ENCODE data around the gene LELP1. TPM values are rescaled to one million over a fixed set of nuclear protein-coding genes. Genes with fewer than 3 reads are reported as not detected.
A peak's percentile ranks its signal among the peaks of the same experiment; 100 is the strongest.

The LELP1 gene
- total RNA-seq, 1 experiment from 2014 or later = not detected

- H3K9me3 ChIP-seq (replicated peaks) = no peaks in the 10 kb centered on the region; the same call in 1 of the 2 replicates
- H3K36me3 ChIP-seq = no peaks in the 10 kb centered on the region
- no peaks in the 10 kb centered on the region for H3K4me1 ChIP-seq (replicated peaks)
- peak in 1 of 2 experiments; percentile 2 for DNase-seq (ENCODE audit: low read depth in 1 of 2, low spot score in 2 of 2)
- H3K27me3 ChIP-seq (replicated peaks) = peaks cover 3% of the 10 kb centered on the region; the same call in 1 of the 2 replicates
- no peak overlapping the region for H3K27ac ChIP-seq
- no peak overlapping the region for H3K4me3 ChIP-seq
These were observed 38.9 kb downstream of the LELP1 start for GRCh38 chr1:153242160-153242559.

- Histone ChIP-seq H3K4me1 (replicated peaks) (no peaks in the 10 kb centered on the region), H3K4me3 (no peak overlapping the region), H3K27me3 (replicated peaks) (no peaks in the 10 kb centered on the region; the same call in 1 of the 2 replicates), H3K9me3 (replicated peaks) (no peaks in the 10 kb centered on the region; the same call in 1 of the 2 replicates), H3K36me3 (no peaks in the 10 kb centered on the region), H3K27ac (no peak overlapping the region)
- DNase-seq (ENCODE audit: low read depth in 1 of 2, low spot score in 2 of 2) = no peak
These were observed 42.2 kb downstream of the LELP1 start for GRCh38 chr1:153245466-153245865.

GRCh38 chr1:153246018-153246417, 42.8 kb downstream of the LELP1 start:
- H3K27ac ChIP-seq = no peak overlapping the region
- DNase-seq (ENCODE audit: low read depth in 1 of 2, low spot score in 2 of 2) = no peak
- no peaks in the 10 kb centered on the region; the same call in 1 of the 2 replicates for H3K27me3 ChIP-seq (replicated peaks)
- no peaks in the 10 kb centered on the region for H3K36me3 ChIP-seq
- H3K4me3 ChIP-seq = no peak overlapping the region
- no peaks in the 10 kb centered on the region for H3K4me1 ChIP-seq (replicated peaks)
- no peaks in the 10 kb centered on the region; the same call in 1 of the 2 replicates for H3K9me3 ChIP-seq (replicated peaks)

- no peak overlapping the region for H3K4me3 ChIP-seq
- no peak for DNase-seq (ENCODE audit: low read depth in 1 of 2, low spot score in 2 of 2)
- H3K9me3 ChIP-seq (replicated peaks) = no peaks in the 10 kb centered on the region; the same call in 1 of the 2 replicates
- no peak overlapping the region for H3K27ac ChIP-seq
- no peaks in the 10 kb centered on the region for H3K4me1 ChIP-seq (replicated peaks)
- no peaks in the 10 kb centered on the region for H3K36me3 ChIP-seq
- no peaks in the 10 kb centered on the region; the same call in 1 of the 2 replicates for H3K27me3 ChIP-seq (replicated peaks)
These were observed 43.6 kb downstream of the LELP1 start for GRCh38 chr1:153246825-153247224.

- Histone ChIP-seq H3K4me1 (replicated peaks) (no peaks in the 10 kb centered on the region), H3K36me3 (no peaks in the 10 kb centered on the region)
These were observed 45.1 kb downstream of the LELP1 start for GRCh38 chr1:153248176-153248879.

GRCh38 chr1:153250166-153250565, 46.9 kb downstream of the LELP1 start:
- no peak overlapping the region for H3K27ac ChIP-seq
- H3K9me3 ChIP-seq (replicated peaks) = no peaks in the 10 kb centered on the region; the same call in 1 of the 2 replicates
- no peaks in the 10 kb centered on the region for H3K36me3 ChIP-seq
- no peaks in the 10 kb centered on the region for H3K4me1 ChIP-seq (replicated peaks)
- H3K27me3 ChIP-seq (replicated peaks) = no peaks in the 10 kb centered on the region
- no peak for DNase-seq (ENCODE audit: low read depth in 1 of 2, low spot score in 2 of 2)
- H3K4me3 ChIP-seq = no peak overlapping the region

More at GRCh38 chr1:153248176-153248879, 45.1 kb downstream of the LELP1 start:
- H3K27ac ChIP-seq = no peak overlapping the region
- no peaks in the 10 kb centered on the region; the same call in 1 of the 2 replicates for H3K9me3 ChIP-seq (replicated peaks)
- H3K4me3 ChIP-seq = no peak overlapping the region
- no peaks in the 10 kb centered on the region for H3K27me3 ChIP-seq (replicated peaks)
- no peak for DNase-seq (ENCODE audit: low read depth in 1 of 2, low spot score in 2 of 2)

GRCh38 chr1:153251087-153251486, 47.9 kb downstream of the LELP1 start:
- Histone ChIP-seq H3K27me3 (replicated peaks) (no peaks in the 10 kb centered on the region), H3K9me3 (replicated peaks) (no peaks in the 10 kb centered on the region), H3K36me3 (no peaks in the 10 kb centered on the region), H3K27ac (no peak overlapping the region), H3K4me3 (no peak overlapping the region), H3K4me1 (replicated peaks) (no peaks in the 10 kb centered on the region)
- DNase-seq (ENCODE audit: low read depth in 1 of 2, low spot score in 2 of 2) = no peak

GRCh38 chr1:153251562-153251961, 48.3 kb downstream of the LELP1 start:
- no peaks in the 10 kb centered on the region for H3K9me3 ChIP-seq (replicated peaks)
- no peaks in the 10 kb centered on the region for H3K27me3 ChIP-seq (replicated peaks)
- no peak overlapping the region for H3K27ac ChIP-seq
- no peaks in the 10 kb centered on the region for H3K4me1 ChIP-seq (replicated peaks)
- no peak overlapping the region for H3K4me3 ChIP-seq
- H3K36me3 ChIP-seq = no peaks in the 10 kb centered on the region
- no peak for DNase-seq (ENCODE audit: low read depth in 1 of 2, low spot score in 2 of 2)

- H3K4me1 ChIP-seq (replicated peaks) = no peaks in the 10 kb centered on the region
- no peaks in the 10 kb centered on the region for H3K9me3 ChIP-seq (replicated peaks)
- no peak for DNase-seq (ENCODE audit: low read depth in 1 of 2, low spot score in 2 of 2)
- no peaks in the 10 kb centered on the region for H3K36me3 ChIP-seq
- H3K4me3 ChIP-seq = no peak overlapping the region
- H3K27me3 ChIP-seq (replicated peaks) = no peaks in the 10 kb centered on the region
- no peak overlapping the region for H3K27ac ChIP-seq
These were observed 48.8 kb downstream of the LELP1 start for GRCh38 chr1:153251988-153252387.

- H3K4me3 ChIP-seq = no peak overlapping the region
- DNase-seq (ENCODE audit: low read depth in 1 of 2, low spot score in 2 of 2) = no peak
- no peak overlapping the region for H3K27ac ChIP-seq
- no peaks in the 10 kb centered on the region for H3K36me3 ChIP-seq
- H3K9me3 ChIP-seq (replicated peaks) = no peaks in the 10 kb centered on the region
- H3K27me3 ChIP-seq (replicated peaks) = no peaks in the 10 kb centered on the region
- H3K4me1 ChIP-seq (replicated peaks) = no peaks in the 10 kb centered on the region
These were observed 49.8 kb downstream of the LELP1 start for GRCh38 chr1:153253076-153253475.

- Histone ChIP-seq H3K36me3 (no peaks in the 10 kb centered on the region), H3K9me3 (replicated peaks) (no peaks in the 10 kb centered on the region), H3K27ac (no peak overlapping the region), H3K27me3 (replicated peaks) (no peaks in the 10 kb centered on the region), H3K4me1 (replicated peaks) (no peaks in the 10 kb centered on the region), H3K4me3 (no peak overlapping the region)
- no peak for DNase-seq (ENCODE audit: low read depth in 1 of 2, low spot score in 2 of 2)
These were observed 50.5 kb downstream of the LELP1 start for GRCh38 chr1:153253693-153254092.

Other genes starting within 250 kb of the LELP1 start
- not detected in 2 replicates for gene SPRR4, start 232.8 kb upstream of the LELP1 start, total RNA-seq (2014; rRNA removed; shearing (Covaris generic))
- gene SPRR1A, start 219.3 kb upstream of the LELP1 start, total RNA-seq (2014; rRNA removed; shearing (Covaris generic)) = not detected in 2 replicates
- gene SPRR3, start 201.7 kb upstream of the LELP1 start, total RNA-seq (2014; rRNA removed; shearing (Covaris generic)) = not detected in 2 replicates
- gene SPRR1B, start 172.2 kb upstream of the LELP1 start, total RNA-seq (2014; rRNA removed; shearing (Covaris generic)) = not detected in 2 replicates
- not detected in 2 replicates for gene SPRR2D, start 162.3 kb upstream of the LELP1 start, total RNA-seq (2014; rRNA removed; shearing (Covaris generic))
- not detected in 2 replicates for gene SPRR2A, start 145.9 kb upstream of the LELP1 start, total RNA-seq (2014; rRNA removed; shearing (Covaris generic))
- gene SPRR2B, start 131.8 kb upstream of the LELP1 start, total RNA-seq (2014; rRNA removed; shearing (Covaris generic)) = not detected in 2 replicates
- not detected in 2 replicates for gene SPRR2E, start 108.9 kb upstream of the LELP1 start, total RNA-seq (2014; rRNA removed; shearing (Covaris generic))
- not detected in 2 replicates for gene SPRR2F, start 89.9 kb upstream of the LELP1 start, total RNA-seq (2014; rRNA removed; shearing (Covaris generic))
- gene SPRR2G, start 52.5 kb upstream of the LELP1 start, total RNA-seq (2014; rRNA removed; shearing (Covaris generic)) = not detected in 2 replicates
- gene PRR9, start 14.2 kb downstream of the LELP1 start, total RNA-seq (2014; rRNA removed; shearing (Covaris generic)) = not detected in 2 replicates
- gene LORICRIN, start 56.3 kb downstream of the LELP1 start, total RNA-seq (2014; rRNA removed; shearing (Covaris generic)) = not detected in 2 replicates
- gene PGLYRP3, start 109.5 kb downstream of the LELP1 start, total RNA-seq (2014; rRNA removed; shearing (Covaris generic)) = not detected in 2 replicates
- gene PGLYRP4, start 145.4 kb downstream of the LELP1 start, total RNA-seq (2014; rRNA removed; shearing (Covaris generic)) = not detected in 2 replicates
- gene S100A9, start 154.4 kb downstream of the LELP1 start, total RNA-seq (2014; rRNA removed; shearing (Covaris generic)) = not detected in 2 replicates
- gene S100A12, start 172.2 kb downstream of the LELP1 start, total RNA-seq (2014; rRNA removed; shearing (Covaris generic)) = not detected in 2 replicates
- not detected in 2 replicates for gene S100A8, start 187.6 kb downstream of the LELP1 start, total RNA-seq (2014; rRNA removed; shearing (Covaris generic))
- gene S100A7A, start 213.1 kb downstream of the LELP1 start, total RNA-seq (2014; rRNA removed; shearing (Covaris generic)) = not detected in 2 replicates

All from SJSA1 (cell line).